Stimulated activated CD4-positive, alpha-beta T cell treated with anti-CD3 and anti-CD28 coated beads, TNF-alpha, amount 100 ng/mL, for 4 hours (primary cell): ENCODE measurements around the gene MYO1B.
"Not testable (repeated sequence)": the region's sequence is repeated elsewhere in the genome, so short reads cannot be mapped to it uniquely, and the experiment has no call there.

Experiments
- DNase-seq, 3 experiments: peaks; one replicate each; pipeline ENCODE4 v3.0.0-alpha.2; 2020; ENCODE audit warnings: low read depth in 3 of 3

The MYO1B gene

GRCh38 chr2:191410646-191411436 lies 165.6 kb downstream of the MYO1B start:
- DNase-seq, result no peak

DNA sequence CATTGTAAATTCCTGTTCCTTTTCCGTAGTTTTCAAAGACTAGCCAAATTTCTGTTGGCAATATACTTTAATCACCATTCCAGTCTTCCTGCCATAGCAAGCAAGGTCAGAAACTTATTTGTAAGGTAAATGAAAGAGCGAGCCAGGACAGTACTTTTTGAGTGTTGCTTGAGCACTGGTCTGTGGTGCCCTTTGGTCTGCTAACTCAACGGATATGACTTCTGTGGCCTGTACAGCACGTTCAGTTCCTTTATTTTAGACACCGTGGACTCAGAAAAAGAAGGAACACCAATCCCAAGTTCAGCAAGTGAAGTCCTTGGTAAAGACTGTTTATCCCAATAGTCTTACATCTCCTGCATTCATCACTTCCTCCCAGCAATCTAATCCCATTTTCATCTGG lies 166.3 kb downstream of the MYO1B start:
- no peak for DNase-seq

- DNase-seq, result no peak
These were observed 167.1 kb downstream of the MYO1B start for GRCh38 chr2:191412353-191412752.

- DNase-seq, result no peak
These were observed 169.9 kb downstream of the MYO1B start for GRCh38 chr2:191415101-191415500.

DNA sequence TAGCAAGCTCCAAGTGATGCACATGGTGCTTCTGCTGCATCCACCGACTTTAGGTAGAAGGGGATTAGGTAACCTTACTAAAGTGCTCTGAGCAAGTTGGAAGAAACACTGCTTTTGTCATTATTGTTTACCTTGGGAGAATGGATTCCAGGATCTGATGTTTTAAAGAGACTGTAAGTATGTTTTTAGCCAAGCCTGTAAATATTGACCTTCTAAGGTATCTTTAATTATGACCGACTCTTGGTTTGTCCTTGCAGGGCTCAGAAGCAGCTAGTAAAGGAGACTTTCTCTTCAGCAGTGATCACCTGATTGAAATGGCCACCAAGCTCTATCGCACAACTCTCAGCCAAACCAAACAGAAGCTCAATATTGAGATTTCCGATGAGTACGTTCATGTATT lies 170.7 kb downstream of the MYO1B start:
- no peak for DNase-seq

DNA sequence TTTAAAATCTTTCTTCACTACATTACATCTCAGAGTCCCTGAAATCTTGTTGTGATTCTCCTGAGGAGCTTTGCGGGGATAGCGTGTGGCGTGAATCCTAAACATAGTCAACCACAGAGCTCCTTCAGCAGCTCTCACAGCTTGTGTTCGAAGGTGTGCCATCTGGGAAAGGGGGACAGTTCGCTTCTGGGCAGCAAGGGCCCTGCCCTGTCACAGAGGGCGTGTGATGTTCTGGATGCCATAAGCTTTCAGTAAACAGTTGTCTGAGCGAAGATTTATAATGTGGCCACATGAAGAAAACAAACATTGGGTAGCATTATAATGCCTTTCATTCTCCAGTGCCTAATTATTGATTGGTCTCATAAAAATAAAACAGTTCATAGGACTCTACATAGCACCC lies 172.5 kb downstream of the MYO1B start:
- DNase-seq, result no peak

DNA sequence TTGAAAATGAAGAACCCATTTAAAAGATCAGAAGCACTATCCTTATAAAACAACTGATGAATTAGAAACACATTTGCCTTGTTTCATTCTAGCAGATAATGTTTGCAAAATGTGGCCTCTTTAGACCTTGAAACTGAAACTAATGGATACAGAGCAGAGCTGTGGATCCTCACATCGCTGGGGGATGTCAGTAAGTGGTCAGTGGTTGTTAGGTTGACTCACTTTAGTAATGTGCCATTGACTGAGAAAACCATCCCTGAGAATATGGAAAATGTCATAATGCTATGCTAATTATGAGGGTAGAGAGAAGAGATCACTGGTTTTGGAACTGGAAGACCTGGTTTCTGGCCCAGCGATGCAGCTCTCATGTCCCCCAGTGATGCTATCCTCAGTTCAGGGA lies 176.7 kb downstream of the MYO1B start:
- no peak for DNase-seq

DNA sequence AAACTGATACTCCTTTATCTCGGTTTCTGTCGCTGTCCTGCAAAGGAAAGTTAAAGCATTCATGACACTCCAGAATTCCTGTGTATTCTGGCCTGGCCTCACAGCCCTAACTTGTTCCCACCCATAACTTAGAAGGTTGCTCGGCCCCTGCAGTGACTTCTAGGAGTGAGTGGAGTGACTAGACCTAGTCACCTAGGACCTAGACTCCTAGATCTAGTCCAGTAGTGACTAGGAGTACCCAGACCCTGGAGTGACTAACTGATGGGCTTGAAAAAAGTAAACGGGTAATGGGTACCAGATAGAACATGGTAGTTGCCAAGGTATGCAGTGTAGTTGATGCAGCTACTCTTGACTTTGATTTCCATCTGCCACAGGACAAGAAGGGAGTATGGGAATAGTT lies 181.8 kb downstream of the MYO1B start:
- DNase-seq, result no peak

DNA sequence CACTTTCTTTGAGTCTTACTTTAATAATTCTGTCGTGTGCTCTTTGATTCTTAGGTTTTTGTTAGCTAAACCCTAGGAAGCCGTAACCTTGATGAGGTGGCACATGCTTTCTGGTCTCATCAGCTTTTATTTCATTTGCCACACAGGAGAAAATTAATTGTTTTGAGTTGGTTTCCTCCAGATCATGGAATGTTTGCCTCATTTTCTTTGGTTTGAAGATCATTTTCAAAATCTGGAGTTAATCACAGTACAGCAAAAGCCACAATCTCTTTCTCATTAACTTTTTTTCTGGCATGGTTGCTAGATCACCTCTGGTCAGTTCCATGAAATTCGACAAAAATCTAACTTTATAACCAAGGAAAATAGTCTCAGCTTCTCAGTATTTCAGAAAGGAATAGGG lies 182.9 kb downstream of the MYO1B start:
- DNase-seq, result no peak

GRCh38 chr2:191430476-191430875 lies 185.3 kb downstream of the MYO1B start:
- no peak for DNase-seq

DNA sequence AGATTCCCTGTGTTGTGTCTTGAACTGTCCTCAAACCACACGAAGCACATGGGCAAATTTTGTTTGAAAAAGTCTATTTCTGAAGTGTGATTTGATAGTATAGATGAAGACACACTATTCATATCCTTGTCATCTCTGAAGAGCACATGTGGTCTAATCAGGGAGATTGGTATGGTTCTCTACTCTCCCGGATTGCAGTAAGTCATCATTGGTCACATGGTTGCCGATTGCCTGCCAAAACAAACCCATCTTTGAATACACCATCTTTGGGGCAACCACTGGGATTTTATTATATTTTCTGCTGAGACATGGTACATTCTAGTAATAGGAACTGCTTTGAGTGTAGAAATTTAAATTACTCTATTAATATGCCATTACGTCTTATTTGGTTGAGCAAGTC lies 186.9 kb downstream of the MYO1B start:
- no peak for DNase-seq

GRCh38 chr2:191434072-191434471 lies 188.9 kb downstream of the MYO1B start:
- DNase-seq, result no peak

- no peak for DNase-seq
These were observed 189.9 kb downstream of the MYO1B start for GRCh38 chr2:191435141-191435540.

- no peak for DNase-seq
These were observed 191.3 kb downstream of the MYO1B start for GRCh38 chr2:191436368-191437055.

DNA sequence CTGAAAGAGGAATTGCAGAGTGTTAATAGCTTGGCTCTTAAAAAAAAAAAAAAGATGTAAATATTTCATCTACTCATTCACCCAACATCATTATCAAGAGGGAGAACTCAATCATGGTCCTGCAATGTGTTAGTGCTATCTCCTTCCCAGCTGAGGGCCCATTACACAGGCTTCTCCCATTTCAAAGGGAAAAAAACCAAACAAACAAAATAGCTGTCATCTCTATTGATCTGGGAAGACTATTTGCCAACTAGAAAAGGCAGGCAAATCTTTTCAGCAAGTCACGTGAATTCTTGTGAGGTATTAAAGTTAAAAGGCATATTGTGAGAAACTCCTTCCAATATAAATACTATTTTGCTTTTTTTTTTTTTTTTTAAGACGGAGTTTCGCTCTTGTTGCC lies 194.3 kb downstream of the MYO1B start:
- DNase-seq, result no peak

- no peak for DNase-seq
These were observed 196.5 kb downstream of the MYO1B start for GRCh38 chr2:191441496-191442214.

DNA sequence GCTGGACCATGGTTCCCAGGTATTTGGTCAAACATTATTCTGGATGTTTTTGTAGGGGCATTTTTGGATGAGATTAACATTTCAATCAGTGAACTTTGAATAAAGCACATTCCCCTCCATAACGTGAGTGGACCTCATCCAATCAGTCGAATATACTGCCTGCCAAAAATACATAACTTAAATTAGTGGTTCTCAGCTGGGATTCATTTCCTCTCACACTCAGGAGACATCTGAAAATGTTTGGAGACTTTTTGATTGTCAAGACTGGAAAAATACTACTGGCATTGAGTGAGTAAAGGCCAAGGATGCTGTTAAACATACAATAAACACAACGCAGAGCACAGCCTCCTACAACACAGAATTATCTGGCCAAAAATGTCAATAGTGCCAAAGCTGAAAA lies 198.2 kb downstream of the MYO1B start:
- no peak for DNase-seq

DNA sequence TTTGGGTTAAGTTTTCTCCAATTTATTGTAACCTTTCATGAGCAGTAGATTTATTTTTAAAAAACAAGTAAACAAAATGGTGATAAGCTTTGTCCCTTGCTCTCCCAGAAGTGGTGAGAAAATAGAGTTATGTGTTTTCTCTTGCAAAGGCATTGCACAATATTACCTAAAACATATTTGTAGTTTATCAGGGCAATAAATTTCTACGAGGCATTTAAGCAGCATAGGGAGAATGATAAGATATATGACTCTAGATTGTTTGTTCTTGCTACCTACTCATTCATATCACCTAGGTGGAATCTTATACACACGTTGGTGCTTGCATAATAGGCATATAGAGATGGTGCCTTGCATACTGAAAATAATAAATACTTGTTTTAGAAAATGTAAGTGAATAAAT lies 201.7 kb downstream of the MYO1B start:
- DNase-seq, result no peak

DNA sequence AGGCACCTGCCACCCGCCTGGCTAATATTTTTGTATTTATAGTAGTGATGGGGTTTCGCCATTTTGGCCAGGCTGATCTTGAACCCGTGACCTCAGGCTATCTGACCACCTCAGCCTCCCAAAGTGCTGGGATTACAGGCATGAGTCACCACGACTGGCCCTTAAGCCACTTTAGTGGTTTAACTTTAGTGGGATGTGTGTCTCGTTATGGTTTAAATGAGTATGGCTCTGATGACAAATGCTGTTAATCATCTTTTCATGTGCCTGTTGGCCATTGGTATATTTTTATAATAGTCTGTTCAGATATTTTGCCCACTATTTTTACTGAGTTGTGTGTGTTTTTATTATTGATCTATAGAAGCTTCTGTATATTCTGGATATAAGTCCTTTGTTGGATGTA lies 205.9 kb downstream of the MYO1B start:
- no peak for DNase-seq

- DNase-seq, result no peak
These were observed 206.9 kb downstream of the MYO1B start for GRCh38 chr2:191452065-191452464.

GRCh38 chr2:191453761-191454160 lies 208.6 kb downstream of the MYO1B start:
- no peak for DNase-seq

GRCh38 chr2:191456506-191456905 lies 211.3 kb downstream of the MYO1B start:
- not testable (repeated sequence) for DNase-seq

DNA sequence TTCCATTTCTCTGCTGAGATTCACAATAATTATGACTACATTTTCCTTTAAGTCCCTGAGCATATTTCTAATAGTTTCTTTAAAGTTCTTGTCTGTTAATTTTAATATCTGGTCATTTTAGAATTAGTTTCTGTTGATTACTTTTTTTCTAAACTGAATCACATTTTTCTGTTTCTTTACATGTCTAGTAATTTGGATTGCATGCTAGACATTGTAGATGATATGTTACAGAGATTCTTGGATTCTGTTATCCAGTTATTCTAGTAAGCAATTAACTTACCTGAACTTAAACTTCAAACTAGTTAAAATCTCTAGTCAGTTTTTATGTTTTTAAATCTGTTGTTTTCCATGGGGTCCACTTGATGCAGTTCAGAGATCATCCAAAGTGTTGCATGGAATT lies 214.0 kb downstream of the MYO1B start:
- no peak for DNase-seq
